ENCODE measurements around the gene ASH1L.

ASH1L gene

GRCh38 chr1:155485945-155486344 is 76.7 kb downstream of the ASH1L start:
- ATAC-seq, result no peak
- H3K27ac Mint-ChIP-seq, result peak overlapping the region; percentile 76 to 85
- no peak overlapping the region for H3K4me3 Mint-ChIP-seq
- H3K27me3 Mint-ChIP-seq, result no peaks in the 10 kb centered on the region
- H3K9me3 Mint-ChIP-seq, result no peaks in the 10 kb centered on the region
- H3K4me1 Mint-ChIP-seq, result peaks cover 8% of the 10 kb centered on the region
- no peak for DNase-seq

- Mint-ChIP-seq H3K4me3 (no peak overlapping the region), H3K27me3 (no peaks in the 10 kb centered on the region), H3K27ac (no peak overlapping the region), H3K9me3 (no peaks in the 10 kb centered on the region), H3K4me1 (peaks cover 8% of the 10 kb centered on the region)
- ATAC-seq (no peak), DNase-seq (no peak)
These were observed 77.4 kb downstream of the ASH1L start for GRCh38 chr1:155485222-155485621.

GRCh38 chr1:155481741-155482241 is 80.8 kb downstream of the ASH1L start:
- Mint-ChIP-seq H3K27me3 (no peaks in the 10 kb centered on the region), H3K9me3 (no peaks in the 10 kb centered on the region), H3K4me1 (peaks cover 8% of the 10 kb centered on the region), H3K4me3 (no peak overlapping the region), H3K27ac (no peak overlapping the region)
- DNase-seq (no peak), ATAC-seq (no peak)

GRCh38 chr1:155479205-155479604 is 83.4 kb downstream of the ASH1L start:
- ATAC-seq, result no peak
- Mint-ChIP-seq H3K9me3 (peaks cover 0 to 7% of the 10 kb centered on the region in 2 donors), H3K27me3 (no peaks in the 10 kb centered on the region), H3K4me1 (peaks cover 5% of the 10 kb centered on the region), H3K27ac (peak overlapping the region in 1 of 2 donors; percentile 8), H3K4me3 (no peak overlapping the region)
- DNase-seq, result no peak

GRCh38 chr1:155478270-155478852 is 84.2 kb downstream of the ASH1L start:
- Mint-ChIP-seq H3K4me3 (no peak overlapping the region), H3K27ac (no peak overlapping the region), H3K27me3 (no peaks in the 10 kb centered on the region), H3K4me1 (peaks cover 5% of the 10 kb centered on the region), H3K9me3 (peaks cover 0 to 7% of the 10 kb centered on the region in 2 donors)
- DNase-seq, result no peak
- no peak for ATAC-seq

- DNase-seq (no peak), ATAC-seq (no peak)
- H3K27me3 Mint-ChIP-seq, result no peaks in the 10 kb centered on the region
- H3K27ac Mint-ChIP-seq, result no peak overlapping the region
- H3K9me3 Mint-ChIP-seq, result peaks cover 11 to 23% of the 10 kb centered on the region in 2 donors
- H3K4me1 Mint-ChIP-seq, result peaks cover 13% of the 10 kb centered on the region
- H3K4me3 Mint-ChIP-seq, result no peak overlapping the region
These were observed 88.5 kb downstream of the ASH1L start for GRCh38 chr1:155474146-155474545.

- Mint-ChIP-seq H3K9me3 (peaks cover 11 to 23% of the 10 kb centered on the region in 2 donors), H3K27ac (no peak overlapping the region), H3K4me3 (no peak overlapping the region)
These were observed 89.3 kb downstream of the ASH1L start for GRCh38 chr1:155473151-155473821.

GRCh38 chr1:155472491-155473083 is 90.0 kb downstream of the ASH1L start:
- ATAC-seq (no peak), DNase-seq (no peak)
- peaks cover 28% of the 10 kb centered on the region for H3K4me1 Mint-ChIP-seq
- no peaks in the 10 kb centered on the region for H3K27me3 Mint-ChIP-seq
- no peak overlapping the region for H3K27ac Mint-ChIP-seq
- H3K4me3 Mint-ChIP-seq, result no peak overlapping the region
- H3K9me3 Mint-ChIP-seq, result peaks cover 11 to 23% of the 10 kb centered on the region in 2 donors

More at GRCh38 chr1:155473151-155473821, 89.3 kb downstream of the ASH1L start:
- DNase-seq (no peak), ATAC-seq (no peak)
- Mint-ChIP-seq H3K27me3 (no peaks in the 10 kb centered on the region), H3K4me1 (peaks cover 22% of the 10 kb centered on the region)

GRCh38 chr1:155471891-155472290 is 90.7 kb downstream of the ASH1L start:
- DNase-seq, result no peak
- no peak overlapping the region for H3K27ac Mint-ChIP-seq
- ATAC-seq, result no peak
- no peaks in the 10 kb centered on the region for H3K27me3 Mint-ChIP-seq
- H3K4me1 Mint-ChIP-seq, result peaks cover 33% of the 10 kb centered on the region
- no peak overlapping the region for H3K4me3 Mint-ChIP-seq
- peaks cover 11 to 23% of the 10 kb centered on the region in 2 donors for H3K9me3 Mint-ChIP-seq

GRCh38 chr1:155471026-155471425 is 91.6 kb downstream of the ASH1L start:
- H3K4me1 Mint-ChIP-seq, result peaks cover 41% of the 10 kb centered on the region
- no peak for DNase-seq
- H3K4me3 Mint-ChIP-seq, result no peak overlapping the region
- H3K27me3 Mint-ChIP-seq, result no peaks in the 10 kb centered on the region
- no peak for ATAC-seq
- no peak overlapping the region for H3K27ac Mint-ChIP-seq
- H3K9me3 Mint-ChIP-seq, result peaks cover 11 to 23% of the 10 kb centered on the region in 2 donors

GRCh38 chr1:155466996-155467395 is 95.6 kb downstream of the ASH1L start:
- Mint-ChIP-seq H3K27me3 (no peaks in the 10 kb centered on the region), H3K27ac (peak overlapping the region; percentile 44 to 63), H3K9me3 (peaks cover 7 to 9% of the 10 kb centered on the region in 2 donors), H3K4me1 (peaks cover 49% of the 10 kb centered on the region), H3K4me3 (peak overlapping the region in 1 of 2 donors; percentile 45)
- DNase-seq, result no peak
- no peak for ATAC-seq

- ATAC-seq (peak; percentile 42), DNase-seq (no peak)
- Mint-ChIP-seq H3K4me3 (peak overlapping the region in 1 of 2 donors; percentile 38), H3K4me1 (peaks cover 49% of the 10 kb centered on the region), H3K9me3 (peaks cover 5% of the 10 kb centered on the region in 2 donors), H3K27ac (peak overlapping the region in 1 of 2 donors; percentile 26), H3K27me3 (no peaks in the 10 kb centered on the region)
These were observed 96.0 kb downstream of the ASH1L start for GRCh38 chr1:155466617-155466972.

GRCh38 chr1:155463865-155464650 is 98.5 kb downstream of the ASH1L start:
- Mint-ChIP-seq H3K27ac (no peak overlapping the region), H3K4me3 (no peak overlapping the region), H3K27me3 (no peaks in the 10 kb centered on the region), H3K9me3 (no peaks in the 10 kb centered on the region), H3K4me1 (peaks cover 41% of the 10 kb centered on the region)
- DNase-seq (no peak), ATAC-seq (no peak)

GRCh38 chr1:155458111-155458510 is 104.5 kb downstream of the ASH1L start:
- peak overlapping the region; percentile 16 to 80 for H3K27ac Mint-ChIP-seq
- H3K9me3 Mint-ChIP-seq, result no peaks in the 10 kb centered on the region
- DNase-seq (no peak), ATAC-seq (no peak)
- peaks cover 17% of the 10 kb centered on the region for H3K4me1 Mint-ChIP-seq
- H3K4me3 Mint-ChIP-seq, result no peak overlapping the region
- no peaks in the 10 kb centered on the region for H3K27me3 Mint-ChIP-seq

GRCh38 chr1:155457266-155457665 is 105.3 kb downstream of the ASH1L start:
- Mint-ChIP-seq H3K4me1 (peaks cover 17% of the 10 kb centered on the region), H3K27ac (no peak overlapping the region), H3K27me3 (no peaks in the 10 kb centered on the region), H3K4me3 (no peak overlapping the region), H3K9me3 (no peaks in the 10 kb centered on the region)
- no peak for ATAC-seq
- no peak for DNase-seq
